NOMO-1 (cell line): ENCODE data around the gene BRINP3.

ENCODE experiments used
- DNase-seq, 2 experiments: peaks; one replicate each; lab custom pipeline; 2025; ENCODE audit not compliant: unreplicated experiment in 2 of 2; lab: John Stamatoyannopoulos, UW

The BRINP3 gene

DNA sequence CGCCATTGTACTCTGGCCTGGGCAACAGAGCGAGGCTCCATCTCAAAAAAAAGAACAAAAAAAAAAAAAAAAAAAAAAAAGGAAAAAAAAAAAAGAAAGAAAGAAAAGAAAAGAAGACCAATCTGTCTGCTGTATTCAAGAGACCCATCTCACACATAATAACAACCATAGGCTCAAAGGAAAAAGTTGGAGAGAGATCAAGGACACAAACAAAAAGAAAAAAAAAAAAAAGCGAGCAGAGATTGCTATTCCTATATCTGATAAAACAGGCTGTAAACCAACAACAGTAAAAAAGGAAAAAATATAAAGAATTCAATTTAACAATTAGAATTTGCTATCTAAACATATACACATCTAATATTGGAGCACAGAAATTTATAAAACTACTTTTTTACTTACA, 150.4 kb downstream of the BRINP3 start:
- no peak for DNase-seq

- no peak for DNase-seq
Measured at GRCh38 chr1:190323530-190323929, 154.1 kb downstream of the BRINP3 start.

GRCh38 chr1:190322274-190322673, 155.4 kb downstream of the BRINP3 start:
- no peak for DNase-seq

- DNase-seq, result no peak
Measured at GRCh38 chr1:190320952-190321351, 156.7 kb downstream of the BRINP3 start.

DNA sequence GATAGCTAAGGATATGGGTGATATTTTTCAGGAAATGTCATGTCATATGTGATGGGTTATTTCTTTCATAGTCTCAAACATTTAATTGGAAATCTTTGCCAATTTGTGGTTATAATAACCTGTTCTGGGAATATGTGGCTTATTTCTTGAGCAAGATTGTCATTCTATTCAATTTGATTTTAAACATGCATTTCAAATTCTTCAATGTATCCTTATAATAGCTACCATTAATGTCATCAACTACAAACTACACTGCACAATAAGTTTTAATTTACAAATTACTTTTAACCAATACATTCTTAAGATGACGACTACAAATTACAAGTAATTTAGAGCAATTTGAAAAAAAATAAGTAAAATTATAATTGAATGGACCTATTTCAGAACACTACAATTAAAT, 164.9 kb downstream of the BRINP3 start:
- no peak for DNase-seq

DNA sequence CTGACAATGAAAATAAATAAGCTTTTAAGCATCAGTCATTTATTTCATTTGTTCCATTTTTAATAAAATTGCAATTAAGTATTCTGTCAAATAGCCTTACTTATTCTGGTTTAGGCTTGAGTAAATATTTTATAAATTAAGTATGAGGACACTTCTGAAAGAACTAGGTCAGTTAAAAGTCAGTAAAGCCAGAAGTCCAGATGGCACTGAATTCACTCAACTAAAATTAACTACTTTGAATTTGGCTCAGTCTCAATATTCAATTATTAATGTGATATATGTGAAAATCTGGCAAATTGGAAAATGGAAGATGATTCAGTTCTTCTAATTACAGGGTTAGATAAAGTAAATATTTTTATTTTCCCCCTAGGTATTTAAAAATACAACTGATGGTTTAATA, 174.2 kb downstream of the BRINP3 start:
- no peak for DNase-seq

GRCh38 chr1:190296453-190296852, 181.2 kb downstream of the BRINP3 start:
- DNase-seq, result no peak

GRCh38 chr1:190289897-190290296, 187.8 kb downstream of the BRINP3 start:
- DNase-seq, result no peak

- no peak for DNase-seq
Measured at GRCh38 chr1:190286111-190286510, 191.6 kb downstream of the BRINP3 start.

- DNase-seq, result no peak
Measured at GRCh38 chr1:190277107-190277506, 200.6 kb downstream of the BRINP3 start.

DNA sequence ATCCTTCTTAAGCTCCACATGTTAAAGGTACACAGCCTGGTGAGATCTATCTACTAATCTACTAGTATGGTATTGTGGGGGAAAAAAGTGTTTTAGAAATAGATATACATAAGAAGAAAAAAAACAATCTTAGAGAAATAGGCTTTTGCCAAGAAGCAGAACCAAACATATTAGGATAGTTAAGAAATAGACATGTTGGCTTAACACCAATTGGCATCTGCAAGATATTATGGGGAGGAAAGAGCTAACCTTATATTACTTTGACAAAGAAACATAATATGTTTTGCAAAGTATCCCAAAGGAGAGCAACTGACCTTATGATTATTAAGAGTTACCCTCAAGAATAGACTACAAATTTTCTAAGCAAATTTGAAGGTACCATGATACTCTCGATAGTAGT, 202.9 kb downstream of the BRINP3 start:
- DNase-seq, result no peak

- no peak for DNase-seq
Measured at GRCh38 chr1:190273161-190273560, 204.5 kb downstream of the BRINP3 start.

DNA sequence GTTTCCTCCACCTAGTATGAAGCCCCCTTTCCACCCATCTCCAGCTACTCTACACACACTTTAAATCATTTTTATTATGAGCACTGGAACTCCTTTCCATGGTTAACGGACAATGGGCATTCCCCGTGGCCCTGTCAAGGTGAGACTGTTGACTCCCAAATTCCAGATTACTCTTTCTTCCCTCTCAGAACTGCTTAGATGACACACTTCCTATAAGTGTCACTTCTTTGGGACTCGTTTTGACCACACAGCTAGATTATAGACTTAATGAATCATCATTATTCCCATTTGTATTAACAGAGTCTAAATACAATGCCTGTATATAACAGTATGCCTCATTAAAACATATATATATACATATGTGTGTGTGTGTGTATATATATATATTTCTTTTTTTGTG, 215.1 kb downstream of the BRINP3 start:
- DNase-seq, result no peak

DNA sequence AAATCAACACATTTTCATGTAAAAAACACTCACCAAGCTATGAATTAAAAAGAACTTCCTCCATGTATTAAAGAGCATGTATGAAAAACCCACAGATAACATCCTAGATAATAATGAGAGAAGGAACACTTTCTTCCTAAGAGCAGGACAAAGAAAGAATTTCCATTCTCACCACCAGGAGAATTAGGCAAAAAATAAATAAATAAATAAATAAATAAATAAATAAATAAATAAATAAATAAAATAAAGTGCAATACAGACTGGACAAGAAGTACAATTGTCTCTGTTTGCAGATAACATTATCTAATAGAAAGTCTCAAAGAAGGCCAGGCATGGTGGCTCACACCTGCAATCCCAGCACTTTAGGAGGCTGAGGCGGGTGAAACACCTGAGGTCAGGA, 218.2 kb downstream of the BRINP3 start:
- DNase-seq, result no peak

GRCh38 chr1:190258003-190258402, 219.7 kb downstream of the BRINP3 start:
- no peak for DNase-seq

DNA sequence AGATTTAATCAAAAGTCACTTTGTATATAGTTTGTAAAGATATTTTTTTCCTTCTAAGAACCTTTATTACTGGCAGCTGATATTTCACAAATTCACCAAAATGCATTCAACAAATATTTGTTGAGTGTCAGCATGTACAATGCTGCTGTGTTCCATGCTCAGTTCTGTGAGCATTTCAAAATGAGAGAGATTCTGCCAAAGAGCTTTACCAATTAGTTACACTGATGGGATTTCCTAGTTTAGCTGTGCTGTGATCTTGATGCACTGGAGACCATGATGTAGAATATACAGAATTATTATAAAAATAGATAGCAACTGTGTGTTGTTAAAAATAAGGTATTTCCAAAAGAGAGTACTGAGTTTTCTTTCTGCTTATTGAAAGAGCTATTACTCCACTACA, 225.6 kb downstream of the BRINP3 start:
- DNase-seq, result no peak

- no peak for DNase-seq
Measured at GRCh38 chr1:190250368-190250767, 227.3 kb downstream of the BRINP3 start.

- DNase-seq, result no peak
Measured at GRCh38 chr1:190244406-190244805, 233.3 kb downstream of the BRINP3 start.

DNA sequence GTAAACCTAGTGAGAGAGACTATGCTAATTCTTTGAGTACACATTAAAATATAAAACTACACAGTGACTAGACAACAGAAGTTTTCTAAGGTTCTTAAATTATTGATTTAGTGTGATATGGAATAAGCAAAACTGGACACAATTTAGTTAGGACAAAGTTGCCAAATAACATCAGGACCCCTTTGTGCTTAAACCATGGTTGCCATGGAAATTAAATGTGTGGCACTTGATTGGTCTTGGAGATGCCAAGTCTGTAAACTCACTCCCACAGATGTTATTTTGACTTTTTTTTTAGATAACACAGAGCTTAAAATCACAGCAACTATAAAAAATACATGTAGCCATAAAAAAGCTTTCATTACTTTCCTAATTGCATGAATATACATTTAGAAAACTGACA, 234.6 kb downstream of the BRINP3 start:
- DNase-seq, result no peak

GRCh38 chr1:190226006-190226405, 251.7 kb downstream of the BRINP3 start:
- DNase-seq, result no peak

DNA sequence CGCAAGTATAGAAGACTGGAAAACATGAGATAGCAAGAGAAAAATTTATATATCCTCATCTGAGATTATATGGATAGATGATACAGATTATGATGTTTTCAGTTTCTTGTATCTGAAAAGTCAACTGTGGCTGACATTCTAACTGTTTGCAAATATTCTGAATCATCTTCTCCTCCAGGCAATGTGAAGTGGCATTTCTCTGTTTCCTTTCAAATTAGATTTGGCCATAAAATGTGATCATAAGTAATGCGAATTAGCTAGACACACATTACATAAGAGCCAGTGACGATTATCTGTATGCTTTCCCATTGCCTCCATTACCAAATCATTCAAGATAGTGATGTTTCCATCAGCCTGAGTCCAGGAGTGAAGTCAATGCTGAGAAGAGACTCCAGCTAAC, 265.2 kb downstream of the BRINP3 start:
- no peak for DNase-seq

DNA sequence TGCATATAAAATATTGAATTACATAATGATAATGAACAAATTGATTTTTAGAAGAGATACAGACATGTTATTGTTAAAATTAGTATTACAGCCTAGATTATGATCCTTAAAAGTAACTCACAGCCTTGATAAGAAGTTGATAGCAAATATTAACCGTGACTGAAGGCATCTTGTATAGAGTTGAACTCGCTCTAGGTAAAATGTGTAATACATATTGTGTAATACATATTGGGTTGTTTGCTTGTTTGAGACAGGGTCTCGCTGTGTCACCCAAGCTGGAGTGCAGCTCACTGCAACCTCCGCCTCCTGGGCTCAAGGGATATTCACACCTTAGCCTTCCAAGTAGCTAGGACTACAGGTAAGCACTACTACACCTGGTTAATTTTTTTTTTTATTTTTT, 269.9 kb downstream of the BRINP3 start:
- DNase-seq, result no peak

GRCh38 chr1:190205713-190206112, 272.0 kb downstream of the BRINP3 start:
- DNase-seq, result no peak

DNA sequence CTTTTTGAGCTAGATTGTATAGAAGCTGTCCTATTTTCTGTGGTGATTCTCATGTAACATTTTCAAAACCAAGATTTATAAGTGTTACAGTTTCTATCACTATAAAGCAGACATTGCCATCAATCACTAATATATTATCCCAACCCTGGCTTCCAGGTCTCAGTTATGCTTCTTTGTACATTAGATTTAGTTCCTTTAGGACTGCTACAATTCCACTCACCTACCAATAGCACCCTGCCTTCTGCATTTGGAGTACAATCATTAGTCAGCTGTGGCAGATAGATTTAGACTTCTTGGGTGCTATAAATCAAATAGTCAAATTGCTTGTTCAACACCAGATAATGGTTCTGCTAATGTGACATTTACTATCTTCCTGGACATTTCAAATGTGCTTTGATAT, 281.6 kb downstream of the BRINP3 start:
- DNase-seq, result no peak
